ENCODE results near the gene SLFNL1.

SLFNL1 gene

GRCh38 chr1:41020109-41020576 lies 1.4 kb downstream of the SLFNL1 start:
- no peak for DNase-seq

- DNase-seq = no peak
These were observed 2.2 kb downstream of the SLFNL1 start for GRCh38 chr1:41019353-41019745.

- no peak for DNase-seq
These were observed 3.5 kb downstream of the SLFNL1 start for GRCh38 chr1:41018018-41018410.

GRCh38 chr1:41017141-41018017 lies 4.1 kb downstream of the SLFNL1 start:
- DNase-seq = no peak

GRCh38 chr1:41015897-41016470 lies 5.5 kb downstream of the SLFNL1 start:
- DNase-seq = no peak

- DNase-seq = no peak
These were observed 6.1 kb downstream of the SLFNL1 start for GRCh38 chr1:41015281-41015896.

GRCh38 chr1:41014871-41015270 lies 6.7 kb downstream of the SLFNL1 start:
- no peak for DNase-seq

- no peak for DNase-seq
These were observed 7.7 kb downstream of the SLFNL1 start for GRCh38 chr1:41013796-41014195.

GRCh38 chr1:41013024-41013423 lies 8.5 kb downstream of the SLFNL1 start:
- DNase-seq = no peak

GRCh38 chr1:41010345-41010744 lies 11.2 kb downstream of the SLFNL1 start:
- DNase-seq = no peak

GRCh38 chr1:41009466-41009865 lies 12.1 kb downstream of the SLFNL1 start:
- no peak for DNase-seq

- DNase-seq = no peak
These were observed 14.3 kb downstream of the SLFNL1 start for GRCh38 chr1:41006942-41007865.

- no peak for DNase-seq
These were observed 15.6 kb downstream of the SLFNL1 start for GRCh38 chr1:41005876-41006275.

GRCh38 chr1:41003640-41004220 lies 17.8 kb downstream of the SLFNL1 start:
- peak; percentile 21 for DNase-seq

- no peak for DNase-seq
These were observed 18.3 kb downstream of the SLFNL1 start for GRCh38 chr1:41003127-41003639.

- DNase-seq = no peak
These were observed 22.9 kb downstream of the SLFNL1 start for GRCh38 chr1:40998668-40999067.

GRCh38 chr1:40997096-40997495 lies 24.4 kb downstream of the SLFNL1 start:
- no peak for DNase-seq

GRCh38 chr1:40989066-40989465 lies 32.5 kb downstream of the SLFNL1 start:
- DNase-seq = no peak

- no peak for DNase-seq
These were observed 33.2 kb downstream of the SLFNL1 start for GRCh38 chr1:40988280-40988679.

- no peak for DNase-seq
These were observed 33.9 kb downstream of the SLFNL1 start for GRCh38 chr1:40987439-40988276.

- no peak for DNase-seq
These were observed 34.6 kb downstream of the SLFNL1 start for GRCh38 chr1:40986956-40987355.
